Dermis microvascular lymphatic vessel endothelial cell (primary cell): Measurements from ENCODE around the gene RMRP. TPM values are rescaled to one million over a fixed set of nuclear protein-coding genes. Genes with fewer than 3 reads are reported as not detected.
"Not testable (repeated sequence)": the region's sequence is repeated elsewhere in the genome, so short reads cannot be mapped to it uniquely, and the experiment has no call there.

ENCODE experiments used
- DNase-seq, 2 donors: peaks; one replicate each; pipeline versions ENCODE4 v3.0.0 to v3.0.0-alpha.2; 2010; ENCODE audit warnings: low read depth in 2 of 2
- total RNA-seq: library from RNA; depleted of rRNA; stranded (reverse); fragments of >200 nt; gene quantifications from 2 replicates; pipeline ENCODE4 v1.2.1, GENCODE V29; 2014

RMRP gene
- total RNA-seq, 1 donor from 2014 or later, result 272,621 TPM

- not testable (repeated sequence) for DNase-seq
Measured at GRCh38 chr9:35645736-35646135, 12.1 kb downstream of the RMRP start.

GRCh38 chr9:35643046-35643445 lies 14.8 kb downstream of the RMRP start:
- no peak for DNase-seq

- DNase-seq, result not testable (repeated sequence)
Measured at GRCh38 chr9:35641478-35641877, 16.3 kb downstream of the RMRP start.

DNA sequence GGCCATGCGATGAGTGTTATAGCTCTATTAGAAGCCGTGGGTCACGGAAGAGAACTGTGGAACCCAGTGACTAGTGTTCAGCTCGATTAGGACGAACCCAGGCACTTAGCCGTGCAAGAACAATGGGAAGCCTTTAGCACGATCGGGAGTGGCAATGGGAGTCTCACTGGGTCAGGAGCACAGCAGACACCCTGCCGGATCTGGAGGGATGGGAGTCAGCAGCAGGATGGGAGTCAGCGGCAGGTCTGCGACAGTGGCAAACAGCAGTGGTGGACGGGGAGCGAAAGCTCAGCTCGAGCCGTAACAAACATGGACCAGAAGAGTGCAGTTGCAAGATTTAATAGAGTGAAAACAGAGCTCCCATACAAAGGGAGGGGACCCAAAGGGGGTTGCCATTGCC lies 17.4 kb downstream of the RMRP start:
- not testable (repeated sequence) for DNase-seq

DNA sequence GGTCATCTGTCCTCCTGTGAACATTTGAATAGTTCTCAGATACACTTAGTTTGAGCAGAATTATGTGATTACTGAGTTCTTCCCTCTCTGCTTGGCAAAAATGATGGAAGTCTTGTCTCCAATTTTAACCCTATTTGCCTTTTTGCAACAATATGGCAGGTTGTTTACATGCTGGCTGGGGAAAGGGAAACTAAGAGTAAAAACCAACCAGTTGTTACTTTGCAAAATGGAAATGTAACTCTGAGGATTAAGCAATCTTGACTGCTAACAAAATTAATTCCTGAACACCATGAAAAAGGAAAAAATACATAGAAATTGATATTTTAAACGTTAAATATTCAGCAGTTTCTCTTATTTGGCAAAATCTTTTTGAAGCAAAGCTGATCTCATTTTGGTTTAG lies 18.2 kb downstream of the RMRP start:
- DNase-seq, result no peak

GRCh38 chr9:35639225-35639624 lies 18.6 kb downstream of the RMRP start:
- not testable (repeated sequence) for DNase-seq

DNA sequence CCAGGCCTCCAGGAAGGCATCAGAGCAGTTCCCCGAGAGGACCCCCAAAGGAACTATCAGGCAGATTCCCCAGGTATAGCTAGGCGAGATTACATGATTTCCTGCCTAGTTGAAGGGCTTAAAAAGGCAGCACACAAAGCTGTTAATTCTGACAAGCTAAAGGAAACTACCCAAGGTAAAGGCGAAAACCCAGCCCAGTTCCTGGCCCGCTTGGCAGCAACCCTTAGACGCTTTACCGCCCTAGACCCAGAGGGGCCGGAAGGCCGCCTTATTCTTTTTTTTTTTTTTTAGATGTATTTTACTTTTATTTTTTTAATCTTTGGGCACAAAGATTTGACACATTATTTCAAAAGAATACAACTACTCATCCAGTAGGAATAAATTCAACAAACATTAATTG lies 19.1 kb downstream of the RMRP start:
- not testable (repeated sequence) for DNase-seq

GRCh38 chr9:35637427-35637955 lies 20.3 kb downstream of the RMRP start:
- not testable (repeated sequence) for DNase-seq

GRCh38 chr9:35636877-35637246 lies 21.0 kb downstream of the RMRP start:
- DNase-seq, result not testable (repeated sequence)

DNA sequence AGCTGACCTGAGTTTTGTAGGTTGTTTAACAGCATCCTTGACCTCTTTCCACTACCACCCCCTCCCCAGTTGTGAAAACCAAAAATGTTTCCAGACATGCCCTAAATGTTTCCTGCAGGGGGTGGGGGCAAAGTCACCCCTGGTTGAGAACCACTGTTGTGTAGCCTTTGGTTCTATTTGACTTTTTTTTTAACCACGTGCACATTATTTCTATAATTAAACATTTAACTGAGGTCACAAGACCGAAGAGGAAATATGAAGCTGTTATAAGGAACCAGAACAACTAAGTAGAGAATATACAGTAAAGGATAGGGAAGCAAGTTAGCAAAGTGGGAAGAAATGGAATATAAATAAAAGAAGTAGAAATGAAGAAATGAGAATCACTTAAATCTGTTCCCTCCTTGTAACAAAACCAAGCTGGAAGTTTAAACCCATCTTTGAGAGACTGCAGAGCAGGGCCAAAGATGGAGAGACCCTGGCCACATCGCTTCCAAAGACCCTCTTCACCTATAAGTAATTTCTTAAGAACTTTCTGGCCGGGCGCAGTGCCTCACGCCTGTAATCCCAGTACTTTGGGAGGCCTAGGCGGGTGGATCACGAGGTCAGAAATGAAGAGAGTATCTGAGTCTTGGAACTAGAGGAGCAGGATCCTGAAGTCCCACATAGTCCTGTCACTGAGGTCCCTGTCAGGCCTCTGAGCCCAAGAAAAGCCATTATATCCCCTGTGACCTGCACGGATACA lies 21.5 kb downstream of the RMRP start:
- no peak for DNase-seq

- DNase-seq, result no peak
Measured at GRCh38 chr9:35635730-35636129, 22.1 kb downstream of the RMRP start.

DNA sequence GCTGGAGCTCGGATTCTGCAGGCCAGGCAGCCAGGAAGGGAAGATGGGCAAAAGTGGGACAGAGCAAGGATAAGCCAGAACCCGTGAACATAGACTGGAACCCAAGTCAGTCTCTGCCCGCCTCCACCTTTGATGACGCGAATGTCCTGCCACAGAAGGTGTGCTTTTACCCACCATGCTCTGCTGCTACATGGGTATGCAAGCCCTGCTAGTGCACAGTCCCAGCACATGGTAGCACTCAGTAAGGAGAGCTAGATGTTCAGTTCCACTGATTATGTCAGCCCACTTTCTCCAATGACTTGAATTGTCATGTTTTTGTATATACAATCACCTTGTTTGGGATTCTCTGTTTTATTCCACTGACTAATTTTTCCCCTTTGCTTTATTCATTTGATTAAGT lies 28.2 kb downstream of the RMRP start:
- DNase-seq, result no peak

GRCh38 chr9:35628389-35628991 lies 29.3 kb downstream of the RMRP start:
- DNase-seq, result no peak

GRCh38 chr9:35627575-35627974 lies 30.2 kb downstream of the RMRP start:
- no peak for DNase-seq

GRCh38 chr9:35619800-35620158 lies 38.0 kb downstream of the RMRP start:
- DNase-seq, result no peak

GRCh38 chr9:35618854-35619799 lies 38.7 kb downstream of the RMRP start:
- no peak for DNase-seq

DNA sequence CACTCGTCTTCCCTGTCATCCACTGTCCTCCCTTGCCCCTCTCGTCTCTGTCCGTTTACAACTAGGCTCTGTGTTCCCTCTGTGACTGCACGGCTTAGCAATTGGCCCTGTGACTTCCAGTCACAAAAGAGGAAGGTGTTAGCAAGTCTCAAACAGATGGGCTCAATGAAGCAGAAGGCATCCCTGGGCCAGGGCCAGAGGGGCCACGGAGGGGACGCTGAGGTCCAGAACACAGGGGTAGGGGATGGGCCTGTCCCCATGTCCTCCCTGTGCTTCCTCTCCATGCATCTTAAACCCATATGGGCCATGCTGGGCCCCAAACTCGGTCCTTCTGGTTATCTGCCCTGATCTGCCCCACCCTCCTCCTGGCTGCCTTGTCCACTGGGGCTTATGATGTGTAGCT lies 39.5 kb downstream of the RMRP start, which contains the start of gene CD72:
CD72 (minus strand) TSS at position 89 of the 403 bp plus-strand sequence. CDS start 110 bp downstream, outside the sequence.
- DNase-seq, result no peak

GRCh38 chr9:35617548-35617947 lies 40.3 kb downstream of the RMRP start:
- DNase-seq, result no peak

DNA sequence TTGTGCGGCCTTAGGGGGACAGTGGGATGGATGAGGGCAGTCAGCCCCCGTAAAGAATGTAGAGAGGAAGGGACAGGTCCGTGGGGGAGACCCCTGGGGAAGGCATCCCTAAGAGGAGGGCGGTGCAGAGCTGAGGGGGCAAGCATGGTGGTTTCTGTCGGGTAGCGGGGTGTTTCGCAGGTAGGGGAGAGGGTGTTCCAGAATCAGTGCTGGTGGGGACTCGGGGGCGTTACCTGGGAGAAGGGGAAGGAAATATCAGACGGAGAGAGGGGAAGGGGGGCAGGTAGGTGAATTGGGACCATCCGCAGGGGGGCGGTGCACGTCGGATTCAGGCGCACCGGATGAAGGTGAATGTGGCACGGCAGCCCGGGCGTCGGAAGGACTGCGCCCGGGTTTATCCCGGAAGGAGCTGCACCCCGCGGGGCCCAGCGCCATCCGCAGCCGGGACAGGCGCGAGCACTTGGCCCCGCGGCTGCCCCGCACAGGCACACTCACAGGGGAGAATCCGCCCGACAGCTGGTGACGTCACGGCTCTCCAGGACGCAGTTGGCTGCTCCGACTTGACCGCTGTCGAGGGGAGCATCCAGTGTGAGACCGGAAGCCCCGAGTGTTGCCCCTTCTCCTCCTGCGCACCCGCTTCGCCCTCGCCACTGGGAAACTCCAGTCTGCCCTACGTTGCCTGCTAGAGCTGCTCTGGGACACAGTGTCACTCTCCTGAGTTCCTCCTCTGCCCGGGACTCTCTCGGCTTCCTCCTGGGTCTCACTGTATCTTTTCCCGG lies 40.9 kb downstream of the RMRP start:
- DNase-seq, result peak in 1 of 2 donors; percentile 51

GRCh38 chr9:35615981-35616680 lies 41.7 kb downstream of the RMRP start:
- DNase-seq, result no peak
